ENCODE measurements around the gene ACADVL. TPM values are rescaled to one million over a fixed set of nuclear protein-coding genes. Genes with fewer than 3 reads are reported as not detected.

The ACADVL gene
- total and polyA plus RNA-seq, 2 of the 4 experiments (the other 2 are of a cell fraction): 139 to 752 TPM

DNA sequence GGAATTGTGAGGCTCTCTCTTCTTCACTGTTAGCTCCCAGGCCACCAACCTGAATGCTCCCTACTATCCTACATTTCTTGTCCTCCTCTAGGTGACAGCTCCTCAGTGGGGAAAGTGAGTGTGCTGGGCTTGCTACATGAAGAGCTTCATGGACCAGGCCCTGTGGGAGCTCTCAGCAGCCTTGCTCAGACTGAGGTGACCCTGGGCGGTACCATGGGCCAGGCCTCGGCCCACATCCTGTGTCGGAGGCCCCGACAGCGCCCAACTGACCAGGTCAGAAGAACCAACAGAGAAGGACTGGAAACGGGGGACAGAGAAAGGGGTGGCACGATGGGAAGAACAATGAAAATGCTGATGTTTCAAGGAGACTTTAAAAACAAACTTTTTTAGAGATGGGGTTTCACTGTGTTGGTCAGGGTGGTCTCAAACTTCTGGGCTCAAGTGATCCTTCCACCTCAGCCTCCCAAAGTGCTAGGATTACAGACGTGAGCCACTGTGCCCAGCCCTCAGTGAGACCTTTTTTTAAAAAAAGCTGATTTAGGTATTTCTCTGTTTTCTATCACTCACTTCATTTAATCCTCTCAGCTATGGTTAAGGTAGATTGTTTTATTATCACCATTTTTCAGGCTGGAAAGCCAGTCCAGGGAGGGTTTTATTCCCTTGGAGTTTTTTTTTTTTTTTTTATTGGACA is 37.2 kb downstream of the ACADVL start (continued):
- TF ChIP-seq RFX5 (IDR thresholded peaks at IDR 0.05; ENCODE audit: low read depth, low read length): no peak
- TF ChIP-seq CHD1 (IDR thresholded peaks at IDR 0.05; ENCODE audit: low read depth, low read length): no peak
- TF ChIP-seq FOS (IDR thresholded peaks at IDR 0.05; ENCODE audit: low read depth, low read length): no peak
- no peak for TF ChIP-seq CEBPB (IDR thresholded peaks at IDR 0.05; ENCODE audit: low read depth, low read length)
- TF ChIP-seq SMC3 (IDR thresholded peaks at IDR 0.05; ENCODE audit: low read depth, low read length): no peak
- TF ChIP-seq BHLHE40 (IDR thresholded peaks at IDR 0.05; ENCODE audit: low read depth, low read length): no peak
- TF ChIP-seq MXI1 (IDR thresholded peaks at IDR 0.05; ENCODE audit: borderline replicate concordance, low read depth, low read length): no peak
- TF ChIP-seq NFE2L2 (IDR thresholded peaks at IDR 0.05; ENCODE audit: low read depth, low read length): no peak

Data from IMR-90 (cell line).